ENCODE data around the gene ICOSLG. TPM values are rescaled to one million over a fixed set of nuclear protein-coding genes. Genes with fewer than 3 reads are reported as not detected.
"Not testable (repeated sequence)": the region's sequence is repeated elsewhere in the genome, so short reads cannot be mapped to it uniquely, and the experiment has no call there.

Gene ICOSLG
- polyA plus RNA-seq, 3 donors: 0.47 to 9.0 (median 1.3) TPM

DNA sequence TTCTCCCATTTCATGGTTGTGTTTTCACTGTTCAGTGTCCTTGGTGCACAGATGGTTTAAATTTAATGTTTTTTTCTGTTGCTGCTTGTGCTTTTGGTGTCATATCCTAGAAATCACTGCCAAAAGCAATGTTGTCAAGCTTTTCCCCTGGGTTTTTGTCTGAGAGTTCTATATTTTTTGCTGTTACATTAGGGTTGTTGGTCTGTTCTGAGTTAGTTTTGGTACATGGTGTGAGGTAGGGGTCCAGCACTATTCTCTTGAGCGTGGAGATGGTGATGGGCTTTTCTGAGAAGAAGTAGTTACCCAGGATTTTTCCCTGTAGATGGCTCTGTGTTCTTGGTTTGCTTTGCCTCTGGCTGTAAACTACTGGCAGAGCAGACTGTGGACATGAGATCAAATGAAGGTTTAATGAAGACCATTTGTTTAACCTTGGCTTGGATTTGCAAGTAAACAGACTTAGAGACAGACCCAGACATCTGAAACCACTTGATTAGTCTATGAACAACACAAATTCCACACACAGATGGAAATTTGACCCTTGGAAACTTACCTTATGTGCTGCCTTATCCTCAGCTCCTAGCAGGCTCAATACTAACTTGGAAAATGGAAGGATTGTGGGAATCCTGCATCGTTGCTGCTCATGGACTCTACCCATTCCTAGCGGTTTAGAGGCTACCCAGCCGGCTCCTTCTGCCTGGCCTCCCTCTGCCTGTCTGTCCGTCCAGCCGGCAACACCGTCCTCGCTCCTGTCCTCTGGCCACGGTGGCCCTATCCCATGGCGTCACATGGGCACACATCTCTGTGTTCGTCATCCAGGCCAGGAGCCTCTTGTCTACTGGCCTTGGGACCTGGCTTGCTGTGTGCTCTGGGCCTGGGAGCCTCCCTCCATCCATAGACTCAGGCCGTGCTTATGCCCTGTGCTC lies 50.1 kb downstream of the ICOSLG start:
- H3K27ac ChIP-seq (ENCODE audit: low read depth in 1 of 2, low read length in 2 of 2); H3K4me3 ChIP-seq (replicated peaks in 1 of 3; ENCODE audit: low read depth in 2 of 3, low read length in 3 of 3); H3K4me1 ChIP-seq (ENCODE audit: control insufficient read depth in 1 of 2, insufficient read depth in 2 of 2, low read length in 2 of 2); H3K4me2 ChIP-seq (replicated peaks; ENCODE audit: extremely low read depth, low read length, poor library complexity, severe bottlenecking); intact Hi-C loops (cut with micrococcal nuclease); H3K27me3 Mint-ChIP-seq (ENCODE audit: low read depth in 3 of 3); H4K20me1 ChIP-seq (ENCODE audit: insufficient read depth, low read length); H2AFZ ChIP-seq (ENCODE audit: insufficient read depth, low read depth, low read length, poor library complexity, severe bottlenecking); DNase-seq; H3K4me1 Mint-ChIP-seq; H3K4me3 Mint-ChIP-seq; H3K36me3 ChIP-seq (replicated peaks in 1 of 2; ENCODE audit: control insufficient read depth in 1 of 2, insufficient read depth in 2 of 2, low read length in 2 of 2); H3K9me3 Mint-ChIP-seq; H3K27ac Mint-ChIP-seq; H3K9me3 ChIP-seq (replicated peaks in 1 of 2; ENCODE audit: control insufficient read depth in 1 of 2, insufficient read depth in 1 of 2, low read length in 2 of 2); H3K9ac ChIP-seq (ENCODE audit: insufficient read depth, low read length, poor library complexity, severe bottlenecking); H3K36me3 Mint-ChIP-seq; H3K27me3 ChIP-seq (ENCODE audit: control insufficient read depth in 2 of 2, insufficient read depth in 2 of 2, low read length in 2 of 2); H3K79me2 ChIP-seq (ENCODE audit: insufficient read depth, low read length): not testable (repeated sequence)
- WGBS (ENCODE audit: insufficient coverage): no CpG with 5 or more reads among the region's 12 CpGs

DNA sequence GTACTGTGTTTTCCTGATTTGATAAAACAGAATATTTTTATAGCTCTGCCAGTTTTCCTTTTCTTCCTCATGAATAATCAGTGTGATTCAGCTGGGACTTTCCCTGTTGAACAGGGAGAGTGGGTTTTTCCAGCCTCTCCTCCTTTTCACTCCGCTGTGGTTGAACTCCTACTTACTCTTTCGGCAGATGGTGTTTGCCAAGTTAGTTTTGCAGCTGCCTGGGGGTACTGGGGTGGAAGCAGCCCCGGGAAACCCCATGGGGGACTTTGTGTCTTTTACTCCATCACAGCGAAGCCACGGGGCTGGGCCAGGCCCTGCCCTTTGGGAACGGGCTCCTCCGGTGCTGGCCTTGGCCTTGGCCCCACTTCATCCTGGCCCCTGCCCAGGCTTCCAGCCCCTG lies 55.9 kb downstream of the ICOSLG start:
- H3K4me3 ChIP-seq (replicated peaks in 1 of 3; ENCODE audit: low read depth in 2 of 3, low read length in 3 of 3); H3K27me3 ChIP-seq (ENCODE audit: control insufficient read depth in 2 of 2, insufficient read depth in 2 of 2, low read length in 2 of 2); H3K9me3 Mint-ChIP-seq; H3K27ac Mint-ChIP-seq; H3K9ac ChIP-seq (ENCODE audit: insufficient read depth, low read length, poor library complexity, severe bottlenecking); intact Hi-C loops (cut with micrococcal nuclease); H3K4me1 ChIP-seq (ENCODE audit: control insufficient read depth in 1 of 2, insufficient read depth in 2 of 2, low read length in 2 of 2); H2AFZ ChIP-seq (ENCODE audit: insufficient read depth, low read depth, low read length, poor library complexity, severe bottlenecking); H3K4me1 Mint-ChIP-seq; H3K9me3 ChIP-seq (replicated peaks in 1 of 2; ENCODE audit: control insufficient read depth in 1 of 2, insufficient read depth in 1 of 2, low read length in 2 of 2); H4K20me1 ChIP-seq (ENCODE audit: insufficient read depth, low read length); H3K27me3 Mint-ChIP-seq (ENCODE audit: low read depth in 3 of 3); H3K79me2 ChIP-seq (ENCODE audit: insufficient read depth, low read length); H3K4me2 ChIP-seq (replicated peaks; ENCODE audit: extremely low read depth, low read length, poor library complexity, severe bottlenecking); H3K36me3 Mint-ChIP-seq; H3K27ac ChIP-seq (ENCODE audit: low read depth in 1 of 2, low read length in 2 of 2); H3K36me3 ChIP-seq (replicated peaks in 1 of 2; ENCODE audit: control insufficient read depth in 1 of 2, insufficient read depth in 2 of 2, low read length in 2 of 2); H3K4me3 Mint-ChIP-seq; DNase-seq: not testable (repeated sequence)
- WGBS (ENCODE audit: insufficient coverage): no CpG with 5 or more reads among the region's 7 CpGs

DNA sequence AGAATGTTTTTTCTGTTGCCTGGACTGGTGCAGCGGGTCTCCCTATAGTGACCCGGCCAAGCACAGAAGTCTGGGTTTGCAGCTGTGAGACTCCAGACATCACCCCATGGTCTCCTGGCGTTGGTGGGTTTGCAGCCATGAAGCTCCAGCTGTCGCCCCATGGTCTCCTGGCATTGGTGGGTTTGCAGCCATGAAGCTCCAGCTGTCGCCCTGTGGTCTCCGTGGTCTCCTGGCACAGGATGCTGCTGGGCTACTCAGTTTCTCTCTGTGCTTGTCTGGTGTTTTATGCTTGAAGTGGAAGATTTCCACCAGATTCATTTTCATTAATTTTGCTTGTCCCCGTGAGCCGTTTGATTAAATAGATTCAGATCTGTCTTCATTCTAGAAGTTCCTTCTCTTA lies 58.5 kb downstream of the ICOSLG start:
- H3K4me2 ChIP-seq (replicated peaks; ENCODE audit: extremely low read depth, low read length, poor library complexity, severe bottlenecking); H3K9me3 Mint-ChIP-seq; H3K27ac Mint-ChIP-seq; H3K9ac ChIP-seq (ENCODE audit: insufficient read depth, low read length, poor library complexity, severe bottlenecking); H3K36me3 ChIP-seq (replicated peaks in 1 of 2; ENCODE audit: control insufficient read depth in 1 of 2, insufficient read depth in 2 of 2, low read length in 2 of 2); H3K27me3 ChIP-seq (ENCODE audit: control insufficient read depth in 2 of 2, insufficient read depth in 2 of 2, low read length in 2 of 2); H3K27ac ChIP-seq (ENCODE audit: low read depth in 1 of 2, low read length in 2 of 2); H2AFZ ChIP-seq (ENCODE audit: insufficient read depth, low read depth, low read length, poor library complexity, severe bottlenecking); H3K4me1 Mint-ChIP-seq; H3K4me1 ChIP-seq (ENCODE audit: control insufficient read depth in 1 of 2, insufficient read depth in 2 of 2, low read length in 2 of 2); H3K9me3 ChIP-seq (replicated peaks in 1 of 2; ENCODE audit: control insufficient read depth in 1 of 2, insufficient read depth in 1 of 2, low read length in 2 of 2); H3K79me2 ChIP-seq (ENCODE audit: insufficient read depth, low read length); DNase-seq; H4K20me1 ChIP-seq (ENCODE audit: insufficient read depth, low read length); H3K4me3 Mint-ChIP-seq; H3K4me3 ChIP-seq (replicated peaks in 1 of 3; ENCODE audit: low read depth in 2 of 3, low read length in 3 of 3); H3K36me3 Mint-ChIP-seq; intact Hi-C loops (cut with micrococcal nuclease); H3K27me3 Mint-ChIP-seq (ENCODE audit: low read depth in 3 of 3): not testable (repeated sequence)
- WGBS (ENCODE audit: insufficient coverage): no CpG with 5 or more reads among the region's 8 CpGs

DNA sequence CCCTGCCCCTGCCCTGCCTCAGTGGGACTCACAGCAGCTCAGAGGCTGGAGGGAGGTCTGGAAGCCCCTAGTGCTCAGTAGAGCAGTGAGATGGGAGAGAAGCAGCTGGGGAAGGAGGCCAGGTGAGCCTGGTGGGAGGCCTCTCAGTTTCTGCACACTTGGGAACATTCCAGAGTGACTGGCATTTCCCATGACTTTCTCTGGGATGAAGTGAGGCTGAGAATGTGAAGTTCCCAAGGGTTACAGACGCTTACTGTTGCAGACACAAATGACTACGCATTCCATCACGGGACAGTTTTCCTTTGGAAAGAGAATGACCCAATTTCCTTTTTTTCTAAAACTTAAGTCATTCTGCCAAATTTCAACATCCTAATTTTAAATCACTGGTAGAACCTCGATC lies 59.2 kb downstream of the ICOSLG start:
- peak overlapping the region in 5 of 7 donors; percentile 13 to 66 (median 46) for H3K27ac Mint-ChIP-seq
- intact Hi-C loops (cut with micrococcal nuclease); H3K4me1 Mint-ChIP-seq; H3K9ac ChIP-seq (ENCODE audit: insufficient read depth, low read length, poor library complexity, severe bottlenecking); H3K36me3 ChIP-seq (replicated peaks in 1 of 2; ENCODE audit: control insufficient read depth in 1 of 2, insufficient read depth in 2 of 2, low read length in 2 of 2); H3K4me1 ChIP-seq (ENCODE audit: control insufficient read depth in 1 of 2, insufficient read depth in 2 of 2, low read length in 2 of 2); H3K4me3 ChIP-seq (replicated peaks in 1 of 3; ENCODE audit: low read depth in 2 of 3, low read length in 3 of 3); H3K79me2 ChIP-seq (ENCODE audit: insufficient read depth, low read length); H3K27ac ChIP-seq (ENCODE audit: low read depth in 1 of 2, low read length in 2 of 2); H3K27me3 ChIP-seq (ENCODE audit: control insufficient read depth in 2 of 2, insufficient read depth in 2 of 2, low read length in 2 of 2); DNase-seq; H2AFZ ChIP-seq (ENCODE audit: insufficient read depth, low read depth, low read length, poor library complexity, severe bottlenecking); H3K27me3 Mint-ChIP-seq (ENCODE audit: low read depth in 3 of 3); H3K4me2 ChIP-seq (replicated peaks; ENCODE audit: extremely low read depth, low read length, poor library complexity, severe bottlenecking); H3K4me3 Mint-ChIP-seq; H3K9me3 Mint-ChIP-seq; H3K36me3 Mint-ChIP-seq; H3K9me3 ChIP-seq (replicated peaks in 1 of 2; ENCODE audit: control insufficient read depth in 1 of 2, insufficient read depth in 1 of 2, low read length in 2 of 2); H4K20me1 ChIP-seq (ENCODE audit: insufficient read depth, low read length): not testable (repeated sequence)
- no CpG with 5 or more reads among the region's 4 CpGs for WGBS (ENCODE audit: insufficient coverage)

All from CD14-positive monocyte (primary cell).